ENCODE measurements around the gene MNT.

MNT gene

GRCh38 chr17:2433696-2434095, 32.8 kb upstream of the MNT start:
- Histone ChIP-seq H3K27ac (ENCODE audit: low read length) (no peak overlapping the region), H3K9me3 (ENCODE audit: insufficient read depth, low read length) (no peaks in the 10 kb centered on the region), H3K4me3 (ENCODE audit: low read length) (no peak overlapping the region), H3K4me2 (ENCODE audit: low read length) (no peak overlapping the region), H3K27me3 (ENCODE audit: low read depth, low read length) (no peaks in the 10 kb centered on the region), H3K4me1 (ENCODE audit: low read length) (peaks cover 6% of the 10 kb centered on the region; the same call in 1 of the 2 replicates), H3K9ac (ENCODE audit: low read length) (no peak overlapping the region), H2AFZ (ENCODE audit: low read depth, low read length) (no peak overlapping the region), H4K20me1 (ENCODE audit: insufficient read depth, low read length) (no peaks in the 10 kb centered on the region), H3K36me3 (replicated peaks; ENCODE audit: low read depth, low read length) (peaks cover 12% of the 10 kb centered on the region), H3K79me2 (ENCODE audit: low read length) (no peaks in the 10 kb centered on the region)
- TF ChIP-seq EZH2phosphoT487 (IDR thresholded peaks at IDR 0.05; ENCODE audit: low read depth) (no peak), CTCF (IDR thresholded peaks at IDR 0.05; ENCODE audit: low read depth, low read length) (no peak)

GRCh38 chr17:2427910-2428309, 27.1 kb upstream of the MNT start:
- no peaks in the 10 kb centered on the region for H3K79me2 ChIP-seq (ENCODE audit: low read length)
- no peaks in the 10 kb centered on the region for H3K27me3 ChIP-seq (ENCODE audit: low read depth, low read length)
- no peak overlapping the region for H3K9ac ChIP-seq (ENCODE audit: low read length)
- H3K36me3 ChIP-seq (replicated peaks; ENCODE audit: low read depth, low read length) = peaks cover 2% of the 10 kb centered on the region
- H3K4me1 ChIP-seq (ENCODE audit: low read length) = no peaks in the 10 kb centered on the region
- H2AFZ ChIP-seq (ENCODE audit: low read depth, low read length) = no peak overlapping the region
- TF ChIP-seq EZH2phosphoT487 (IDR thresholded peaks at IDR 0.05; ENCODE audit: low read depth) (no peak), CTCF (IDR thresholded peaks at IDR 0.05; ENCODE audit: low read depth, low read length) (no peak)
- H3K4me3 ChIP-seq (ENCODE audit: low read length) = no peak overlapping the region
- H3K9me3 ChIP-seq (ENCODE audit: insufficient read depth, low read length) = no peaks in the 10 kb centered on the region
- H3K4me2 ChIP-seq (ENCODE audit: low read length) = no peak overlapping the region
- no peak overlapping the region for H3K27ac ChIP-seq (ENCODE audit: low read length)
- no peaks in the 10 kb centered on the region for H4K20me1 ChIP-seq (ENCODE audit: insufficient read depth, low read length)

DNA sequence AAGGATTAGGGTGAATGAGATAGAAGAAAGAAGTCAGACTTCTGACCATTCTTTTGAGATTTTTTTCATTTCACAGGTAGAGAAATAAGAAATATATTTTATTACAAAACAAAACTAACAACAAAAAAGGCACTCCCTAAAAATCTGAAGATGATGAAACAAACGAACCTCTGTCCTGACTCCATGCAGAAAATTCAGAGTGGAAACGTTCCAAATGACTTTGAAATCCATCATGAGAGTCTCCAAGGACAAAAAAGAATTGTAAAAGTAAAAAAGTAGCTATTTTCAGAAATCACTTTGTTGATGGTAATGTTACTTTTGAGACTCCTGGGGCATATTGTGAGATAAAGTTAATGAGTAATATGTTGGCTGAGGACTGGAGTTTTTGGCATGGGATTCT, 26.4 kb upstream of the MNT start:
- Histone ChIP-seq H4K20me1 (ENCODE audit: insufficient read depth, low read length) (no peaks in the 10 kb centered on the region), H2AFZ (ENCODE audit: low read depth, low read length) (no peak overlapping the region), H3K4me1 (ENCODE audit: low read length) (no peaks in the 10 kb centered on the region), H3K4me2 (ENCODE audit: low read length) (no peak overlapping the region), H3K9ac (ENCODE audit: low read length) (no peak overlapping the region), H3K79me2 (ENCODE audit: low read length) (no peaks in the 10 kb centered on the region), H3K27me3 (ENCODE audit: low read depth, low read length) (no peaks in the 10 kb centered on the region), H3K9me3 (ENCODE audit: insufficient read depth, low read length) (no peaks in the 10 kb centered on the region), H3K4me3 (ENCODE audit: low read length) (no peak overlapping the region), H3K36me3 (replicated peaks; ENCODE audit: low read depth, low read length) (no peaks in the 10 kb centered on the region), H3K27ac (ENCODE audit: low read length) (no peak overlapping the region)
- TF ChIP-seq EZH2phosphoT487 (IDR thresholded peaks at IDR 0.05; ENCODE audit: low read depth) = no peak
- no peak for TF ChIP-seq CTCF (IDR thresholded peaks at IDR 0.05; ENCODE audit: low read depth, low read length)

- Histone ChIP-seq H3K4me3 (ENCODE audit: low read length) (no peak overlapping the region), H3K4me2 (ENCODE audit: low read length) (no peak overlapping the region), H3K36me3 (replicated peaks; ENCODE audit: low read depth, low read length) (peaks cover 11% of the 10 kb centered on the region), H3K9ac (ENCODE audit: low read length) (no peak overlapping the region), H3K4me1 (ENCODE audit: low read length) (no peaks in the 10 kb centered on the region), H3K27me3 (ENCODE audit: low read depth, low read length) (no peaks in the 10 kb centered on the region), H2AFZ (ENCODE audit: low read depth, low read length) (no peak overlapping the region), H4K20me1 (ENCODE audit: insufficient read depth, low read length) (no peaks in the 10 kb centered on the region), H3K9me3 (ENCODE audit: insufficient read depth, low read length) (no peaks in the 10 kb centered on the region), H3K79me2 (ENCODE audit: low read length) (no peaks in the 10 kb centered on the region), H3K27ac (ENCODE audit: low read length) (no peak overlapping the region)
- TF ChIP-seq EZH2phosphoT487 (IDR thresholded peaks at IDR 0.05; ENCODE audit: low read depth) = no peak
- no peak for TF ChIP-seq CTCF (IDR thresholded peaks at IDR 0.05; ENCODE audit: low read depth, low read length)
Measured at GRCh38 chr17:2423271-2423670, 22.4 kb upstream of the MNT start.
